Left renal cortex interstitium (tissue), 4 donors: ENCODE measurements around the gene CDH5. TPM values are rescaled to one million over a fixed set of nuclear protein-coding genes. Genes with fewer than 3 reads are reported as not detected.
A peak's percentile ranks its signal among the peaks of the same experiment; 100 is the strongest.

Source experiments
- DNase-seq, 4 donors: peaks; one replicate each; pipeline ENCODE4 v3.0.0-alpha.2; 2013; ENCODE audit warnings: low read depth in 4 of 4, low spot score in 2 of 4, missing footprints in 1 of 4
- polyA plus RNA-seq, 4 donors: library from polyadenylated mRNA; unstranded; fragments of 120-200 nt; gene quantifications; one replicate each; pipeline ENCODE4 v1.2.1, GENCODE V29; 2013; ENCODE audit not compliant: insufficient read length in 4 of 4

Gene CDH5
- polyA plus RNA-seq, 4 donors: 56.4 to 67.2 (median 62.0) TPM

- DNase-seq: no peak
Observed at GRCh38 chr16:66389256-66390176, 23.0 kb downstream of the CDH5 start.

- DNase-seq: no peak
Observed at GRCh38 chr16:66390346-66391108, 24.0 kb downstream of the CDH5 start.

DNA sequence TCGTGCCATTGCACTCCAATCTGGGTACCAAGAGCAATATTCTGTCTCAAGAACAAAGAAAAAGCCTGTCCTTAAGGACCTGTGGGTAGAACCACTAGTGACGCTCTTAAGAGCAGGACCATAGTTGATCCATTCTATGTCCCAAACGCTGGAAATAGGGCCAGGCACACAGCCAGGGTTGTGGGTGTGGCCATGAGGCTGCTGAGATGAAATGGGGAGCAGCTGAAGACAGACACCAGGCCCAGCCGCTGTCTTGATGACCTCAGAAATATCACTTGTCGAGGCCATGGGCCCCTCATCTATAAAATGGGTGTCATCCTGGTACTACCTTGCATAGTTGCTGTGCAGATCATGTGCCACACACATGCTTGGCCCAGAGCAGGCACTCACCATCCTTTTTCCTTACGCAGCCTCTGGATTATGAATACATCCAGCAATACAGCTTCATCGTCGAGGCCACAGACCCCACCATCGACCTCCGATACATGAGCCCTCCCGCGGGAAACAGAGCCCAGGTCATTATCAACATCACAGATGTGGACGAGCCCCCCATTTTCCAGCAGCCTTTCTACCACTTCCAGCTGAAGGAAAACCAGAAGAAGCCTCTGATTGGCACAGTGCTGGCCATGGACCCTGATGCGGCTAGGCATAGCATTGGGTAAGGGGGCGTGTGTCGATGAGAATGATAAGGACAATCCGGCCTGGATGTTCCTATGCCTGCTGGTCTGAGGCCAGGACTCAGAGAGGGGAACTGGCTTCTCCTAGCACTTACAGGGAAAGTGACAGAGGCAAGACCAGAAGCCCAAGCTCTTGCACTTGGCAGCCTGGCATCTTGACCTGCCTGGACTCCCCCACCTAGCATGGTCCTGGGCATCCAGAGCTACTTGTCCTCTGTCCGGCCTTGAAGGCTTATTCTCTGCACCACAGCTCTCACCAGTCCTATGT is 25.5 kb downstream of the CDH5 start:
- no peak for DNase-seq

DNA sequence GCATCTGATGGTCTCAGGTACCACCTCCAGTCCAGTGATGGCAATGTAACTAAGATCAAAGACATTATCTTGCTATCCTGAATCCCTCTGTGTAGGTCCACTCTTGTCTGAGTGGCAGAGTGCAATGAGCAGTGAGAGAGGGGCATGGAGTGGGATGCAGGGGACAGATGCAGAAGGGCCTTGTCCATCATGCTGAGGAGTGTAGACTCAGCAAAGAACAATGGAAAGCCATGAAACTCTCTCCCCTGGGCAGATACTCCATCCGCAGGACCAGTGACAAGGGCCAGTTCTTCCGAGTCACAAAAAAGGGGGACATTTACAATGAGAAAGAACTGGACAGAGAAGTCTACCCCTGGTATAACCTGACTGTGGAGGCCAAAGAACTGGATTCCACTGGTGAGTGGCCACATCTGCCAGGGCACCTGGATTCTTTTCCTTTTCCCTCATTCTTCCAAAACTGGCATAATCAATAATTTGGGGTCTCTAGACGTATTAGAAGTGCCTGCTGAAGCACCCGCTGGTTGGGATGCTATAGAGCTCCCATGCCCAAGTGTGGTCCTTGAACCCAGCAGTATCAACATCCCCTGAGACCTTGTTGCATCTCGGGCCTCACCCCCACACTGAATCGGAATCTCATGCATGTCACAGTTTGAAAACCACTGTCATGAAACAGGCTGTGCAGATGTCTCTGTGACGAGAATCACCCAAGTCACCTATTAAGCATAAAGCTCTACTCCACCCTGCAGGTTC is 29.5 kb downstream of the CDH5 start:
- DNase-seq: no peak

- DNase-seq: no peak
Observed at GRCh38 chr16:66397736-66398433, 31.4 kb downstream of the CDH5 start.

- no peak for DNase-seq
Observed at GRCh38 chr16:66399031-66399430, 32.5 kb downstream of the CDH5 start.

DNA sequence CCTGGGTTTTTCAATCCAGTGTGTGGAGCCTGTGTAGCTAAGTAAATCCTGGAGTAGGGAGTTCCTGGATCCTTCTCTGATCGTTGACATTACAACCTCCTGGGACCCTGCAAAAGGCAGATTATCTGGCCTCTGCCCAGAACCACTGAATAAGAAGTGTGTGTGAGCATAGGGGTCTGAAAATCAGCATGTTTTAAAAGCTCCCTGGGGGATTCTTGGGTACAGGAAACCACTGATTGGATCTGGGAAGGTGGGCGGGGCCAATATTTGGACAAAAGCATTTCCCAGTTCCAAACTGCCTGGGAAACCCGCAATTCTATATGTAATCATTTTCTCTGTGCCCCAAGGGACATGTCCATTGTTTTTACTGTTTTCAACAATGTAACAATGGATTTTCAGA is 33.4 kb downstream of the CDH5 start:
- no peak for DNase-seq

DNA sequence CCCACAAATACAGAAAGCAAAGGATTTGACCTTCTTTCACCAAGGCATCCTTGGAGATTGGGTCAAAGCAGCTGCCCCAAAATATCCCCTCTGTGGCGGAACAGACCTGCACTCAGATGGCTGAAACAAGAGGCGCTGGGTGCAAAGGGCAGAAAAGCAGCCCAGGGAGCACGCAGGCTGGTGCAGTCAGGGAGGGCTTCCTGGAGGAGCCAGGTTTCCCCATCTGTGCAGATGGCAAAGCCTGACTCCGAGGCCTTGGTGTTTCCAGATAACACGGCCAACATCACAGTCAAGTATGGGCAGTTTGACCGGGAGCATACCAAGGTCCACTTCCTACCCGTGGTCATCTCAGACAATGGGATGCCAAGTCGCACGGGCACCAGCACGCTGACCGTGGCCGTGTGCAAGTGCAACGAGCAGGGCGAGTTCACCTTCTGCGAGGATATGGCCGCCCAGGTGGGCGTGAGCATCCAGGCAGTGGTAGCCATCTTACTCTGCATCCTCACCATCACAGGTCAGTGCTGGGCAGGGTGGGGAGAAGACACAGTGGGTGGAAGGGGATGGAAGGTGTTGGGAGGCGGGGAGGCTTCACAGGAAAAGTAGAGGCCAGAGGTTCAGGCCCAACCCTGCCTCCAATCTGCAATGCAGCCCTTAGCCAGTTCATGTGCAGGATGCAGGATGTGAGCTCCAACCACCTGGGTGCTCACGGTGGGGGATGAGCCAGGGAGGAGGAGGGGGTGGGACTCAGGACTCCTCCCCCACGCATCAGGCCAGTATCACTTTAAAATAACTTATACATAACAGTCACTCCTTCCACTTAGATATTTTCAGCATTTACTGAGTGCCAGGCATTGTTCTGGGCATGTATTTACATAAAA is 34.3 kb downstream of the CDH5 start:
- DNase-seq: no peak

DNA sequence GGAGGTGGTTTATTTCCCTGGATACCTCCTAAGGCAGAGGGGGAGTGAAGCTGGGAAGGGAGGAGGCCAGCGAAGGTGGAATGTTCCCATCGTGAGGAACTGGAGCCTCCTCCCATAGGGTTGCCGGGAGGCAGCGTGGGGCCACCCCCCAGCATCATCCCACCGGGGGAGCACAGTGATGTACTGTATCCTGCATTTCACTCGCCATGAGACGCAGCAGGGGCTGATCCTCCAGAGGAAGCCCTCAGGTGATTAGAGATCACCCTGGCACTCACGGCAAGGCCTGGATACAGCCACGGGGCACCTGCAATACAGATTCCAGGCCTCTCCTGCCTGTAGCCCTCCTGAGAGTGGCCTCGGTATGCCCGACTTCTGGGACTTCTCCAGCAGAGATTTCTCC is 35.1 kb downstream of the CDH5 start:
- DNase-seq: no peak

DNA sequence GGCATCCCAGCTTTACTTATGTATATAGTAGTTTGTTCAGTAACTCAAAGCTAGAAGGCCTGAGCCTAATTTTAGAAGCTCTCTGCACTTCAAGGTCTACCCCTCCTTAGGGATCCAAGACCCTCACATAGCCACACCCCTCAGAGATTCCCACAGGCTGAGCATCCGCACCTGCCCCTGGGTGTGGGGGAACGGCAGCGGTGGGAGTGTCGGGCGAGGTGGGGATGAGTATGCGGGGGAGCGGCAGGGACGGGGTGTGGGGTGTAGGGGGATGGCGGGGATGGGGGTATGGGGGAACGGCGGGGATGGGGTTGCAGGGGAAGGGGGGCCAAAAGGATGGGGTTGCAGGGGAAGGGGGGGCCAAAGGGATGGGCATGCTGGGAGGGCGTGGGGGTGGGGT is 35.7 kb downstream of the CDH5 start:
- no peak for DNase-seq

DNA sequence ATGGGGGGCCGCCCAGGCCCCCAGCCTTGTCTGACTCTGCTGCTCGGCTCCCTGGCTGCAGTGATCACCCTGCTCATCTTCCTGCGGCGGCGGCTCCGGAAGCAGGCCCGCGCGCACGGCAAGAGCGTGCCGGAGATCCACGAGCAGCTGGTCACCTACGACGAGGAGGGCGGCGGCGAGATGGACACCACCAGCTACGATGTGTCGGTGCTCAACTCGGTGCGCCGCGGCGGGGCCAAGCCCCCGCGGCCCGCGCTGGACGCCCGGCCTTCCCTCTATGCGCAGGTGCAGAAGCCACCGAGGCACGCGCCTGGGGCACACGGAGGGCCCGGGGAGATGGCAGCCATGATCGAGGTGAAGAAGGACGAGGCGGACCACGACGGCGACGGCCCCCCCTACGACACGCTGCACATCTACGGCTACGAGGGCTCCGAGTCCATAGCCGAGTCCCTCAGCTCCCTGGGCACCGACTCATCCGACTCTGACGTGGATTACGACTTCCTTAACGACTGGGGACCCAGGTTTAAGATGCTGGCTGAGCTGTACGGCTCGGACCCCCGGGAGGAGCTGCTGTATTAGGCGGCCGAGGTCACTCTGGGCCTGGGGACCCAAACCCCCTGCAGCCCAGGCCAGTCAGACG is 36.2 kb downstream of the CDH5 start:
- no peak for DNase-seq

- DNase-seq: no peak
Observed at GRCh38 chr16:66403531-66404145, 37.1 kb downstream of the CDH5 start.

- DNase-seq: no peak
Observed at GRCh38 chr16:66405057-66405783, 38.7 kb downstream of the CDH5 start.

- peak in 3 of 4 donors; percentile 53 to 65 (median 61) for DNase-seq
Observed at GRCh38 chr16:66406534-66407221, 40.2 kb downstream of the CDH5 start.

GRCh38 chr16:66408163-66409048 is 41.9 kb downstream of the CDH5 start:
- no peak for DNase-seq
